Activated naive CD8-positive, alpha-beta T cell treated with anti-CD3 and anti-CD28 coated beads, Interleukin-2, amount 50 U/mL, for 24 hours (primary cell): ENCODE results near the gene LSM6.

Experiments used
- ATAC-seq: fragments of 150-1000 bp; cut with Tn5 transposase; one replicate; pipeline ENCODE4 v1.10.0; 2021
- DNase-seq: peaks from one replicate; pipeline ENCODE4 v3.0.0; 2021
- H3K27ac Mint-ChIP-seq: one replicate; pipeline ENCODE4 v1.8.0; 2021; ENCODE audit warnings: mild to moderate bottlenecking, mixed read lengths
- H3K27me3 Mint-ChIP-seq: one replicate; pipeline ENCODE4 v1.8.0; 2021; ENCODE audit warnings: mixed read lengths
- H3K36me3 Mint-ChIP-seq: one replicate; pipeline ENCODE4 v1.8.0; 2021; ENCODE audit warnings: low read depth, mixed read lengths
- H3K4me1 Mint-ChIP-seq: one replicate; pipeline ENCODE4 v1.8.0; 2021; ENCODE audit warnings: mixed read lengths
- H3K4me3 Mint-ChIP-seq: one replicate; pipeline ENCODE4 v1.8.0; 2021; ENCODE audit warnings: mild to moderate bottlenecking, moderate library complexity, mixed read lengths
- H3K9me3 Mint-ChIP-seq: one replicate; pipeline ENCODE4 v1.8.0; 2021; ENCODE audit warnings: mixed read lengths

The LSM6 gene

GRCh38 chr4:146165840-146166239 is 9.7 kb upstream of the LSM6 start:
- Mint-ChIP-seq H3K4me1 (no peaks in the 10 kb centered on the region), H3K36me3 (peaks cover 3% of the 10 kb centered on the region), H3K27ac (no peak overlapping the region), H3K27me3 (no peaks in the 10 kb centered on the region), H3K4me3 (no peak overlapping the region), H3K9me3 (peaks cover 13% of the 10 kb centered on the region)
- ATAC-seq: no peak
- no peak for DNase-seq

GRCh38 chr4:146170149-146170548 is 5.4 kb upstream of the LSM6 start:
- no peak for DNase-seq
- peaks cover 4% of the 10 kb centered on the region for H3K4me1 Mint-ChIP-seq
- H3K9me3 Mint-ChIP-seq: no peaks in the 10 kb centered on the region
- no peaks in the 10 kb centered on the region for H3K36me3 Mint-ChIP-seq
- H3K27ac Mint-ChIP-seq: no peak overlapping the region
- H3K4me3 Mint-ChIP-seq: no peak overlapping the region
- ATAC-seq: no peak
- H3K27me3 Mint-ChIP-seq: no peaks in the 10 kb centered on the region

GRCh38 chr4:146176891-146177290 is 1.4 kb downstream of the LSM6 start:
- H3K27me3 Mint-ChIP-seq: no peaks in the 10 kb centered on the region
- peak overlapping the region; percentile 92 for H3K27ac Mint-ChIP-seq
- no peak for ATAC-seq
- peak overlapping the region; percentile 86 for H3K4me3 Mint-ChIP-seq
- H3K4me1 Mint-ChIP-seq: peaks cover 52% of the 10 kb centered on the region
- no peak for DNase-seq
- peaks cover 7% of the 10 kb centered on the region for H3K36me3 Mint-ChIP-seq
- no peaks in the 10 kb centered on the region for H3K9me3 Mint-ChIP-seq

- ATAC-seq (no peak), DNase-seq (no peak)
- peaks cover 59% of the 10 kb centered on the region for H3K4me1 Mint-ChIP-seq
- H3K4me3 Mint-ChIP-seq: no peak overlapping the region
- H3K27ac Mint-ChIP-seq: no peak overlapping the region
- H3K27me3 Mint-ChIP-seq: no peaks in the 10 kb centered on the region
- no peaks in the 10 kb centered on the region for H3K9me3 Mint-ChIP-seq
- H3K36me3 Mint-ChIP-seq: peaks cover 14% of the 10 kb centered on the region
Observed at GRCh38 chr4:146178126-146178525, 2.6 kb downstream of the LSM6 start.

GRCh38 chr4:146179784-146180370 is 4.4 kb downstream of the LSM6 start:
- H3K9me3 Mint-ChIP-seq: no peaks in the 10 kb centered on the region
- H3K27me3 Mint-ChIP-seq: no peaks in the 10 kb centered on the region
- H3K4me3 Mint-ChIP-seq: no peak overlapping the region
- H3K4me1 Mint-ChIP-seq: peaks cover 58% of the 10 kb centered on the region
- DNase-seq (no peak), ATAC-seq (no peak)
- H3K36me3 Mint-ChIP-seq: peaks cover 16% of the 10 kb centered on the region
- H3K27ac Mint-ChIP-seq: no peak overlapping the region

GRCh38 chr4:146182443-146182842 is 6.9 kb downstream of the LSM6 start:
- no peak for DNase-seq
- Mint-ChIP-seq H3K4me3 (no peak overlapping the region), H3K36me3 (peaks cover 33% of the 10 kb centered on the region), H3K27ac (no peak overlapping the region), H3K9me3 (no peaks in the 10 kb centered on the region), H3K4me1 (peaks cover 45% of the 10 kb centered on the region), H3K27me3 (no peaks in the 10 kb centered on the region)
- peak; percentile 65 for ATAC-seq

DNA sequence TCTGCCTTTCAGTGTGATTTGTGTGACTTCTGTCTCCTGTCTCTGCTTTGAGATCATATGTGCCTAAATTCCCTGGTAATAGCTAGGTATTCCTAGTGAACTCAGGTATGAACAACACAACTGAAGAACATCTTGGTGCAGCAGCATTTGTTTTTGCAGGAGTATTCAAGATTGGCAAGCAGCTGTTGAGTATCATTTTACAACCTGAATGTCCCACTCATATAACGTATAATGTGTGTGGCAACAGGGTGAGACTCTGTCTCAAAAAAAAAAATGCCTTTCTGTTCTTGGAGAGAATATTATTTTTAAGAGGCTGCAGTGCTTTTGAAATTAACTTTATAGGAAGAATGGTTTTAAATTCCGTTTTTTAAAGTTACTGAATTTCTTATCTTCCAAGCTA is 7.7 kb downstream of the LSM6 start:
- Mint-ChIP-seq H3K27me3 (no peaks in the 10 kb centered on the region), H3K4me3 (no peak overlapping the region), H3K36me3 (peaks cover 37% of the 10 kb centered on the region), H3K4me1 (peaks cover 39% of the 10 kb centered on the region), H3K27ac (no peak overlapping the region), H3K9me3 (no peaks in the 10 kb centered on the region)
- ATAC-seq (no peak), DNase-seq (no peak)

GRCh38 chr4:146186041-146186440 is 10.5 kb downstream of the LSM6 start:
- no peaks in the 10 kb centered on the region for H3K9me3 Mint-ChIP-seq
- DNase-seq: no peak
- H3K27me3 Mint-ChIP-seq: no peaks in the 10 kb centered on the region
- H3K4me3 Mint-ChIP-seq: no peak overlapping the region
- ATAC-seq: no peak
- H3K4me1 Mint-ChIP-seq: peaks cover 15% of the 10 kb centered on the region
- H3K27ac Mint-ChIP-seq: no peak overlapping the region
- peaks cover 46% of the 10 kb centered on the region for H3K36me3 Mint-ChIP-seq

DNA sequence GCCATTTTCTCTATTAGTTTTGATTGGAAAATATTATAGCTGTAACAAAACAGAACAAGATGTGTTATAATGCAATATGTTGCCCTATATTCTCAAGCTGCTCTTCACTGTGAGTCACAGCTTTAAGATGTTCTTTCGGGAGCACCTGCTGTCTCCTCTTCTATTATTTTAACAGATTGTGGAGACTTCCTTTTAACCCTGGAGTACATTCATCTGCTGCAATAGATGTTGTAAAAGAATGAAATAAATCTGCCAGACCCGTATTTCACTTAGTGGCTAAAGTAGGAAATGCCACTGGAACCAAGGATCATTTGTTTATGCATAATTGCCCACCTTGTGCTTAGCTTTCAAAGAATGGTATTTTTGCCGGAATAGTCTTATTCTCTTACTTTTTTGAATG is 11.1 kb downstream of the LSM6 start:
- ATAC-seq (no peak), DNase-seq (no peak)
- no peaks in the 10 kb centered on the region for H3K27me3 Mint-ChIP-seq
- H3K27ac Mint-ChIP-seq: no peak overlapping the region
- H3K4me1 Mint-ChIP-seq: peaks cover 13% of the 10 kb centered on the region
- H3K4me3 Mint-ChIP-seq: no peak overlapping the region
- no peaks in the 10 kb centered on the region for H3K9me3 Mint-ChIP-seq
- peaks cover 49% of the 10 kb centered on the region for H3K36me3 Mint-ChIP-seq

- Mint-ChIP-seq H3K4me3 (no peak overlapping the region), H3K27ac (no peak overlapping the region), H3K27me3 (no peaks in the 10 kb centered on the region), H3K4me1 (peaks cover 7% of the 10 kb centered on the region), H3K36me3 (peaks cover 47% of the 10 kb centered on the region), H3K9me3 (no peaks in the 10 kb centered on the region)
- DNase-seq (no peak), ATAC-seq (no peak)
Observed at GRCh38 chr4:146190456-146190855, 14.9 kb downstream of the LSM6 start.

DNA sequence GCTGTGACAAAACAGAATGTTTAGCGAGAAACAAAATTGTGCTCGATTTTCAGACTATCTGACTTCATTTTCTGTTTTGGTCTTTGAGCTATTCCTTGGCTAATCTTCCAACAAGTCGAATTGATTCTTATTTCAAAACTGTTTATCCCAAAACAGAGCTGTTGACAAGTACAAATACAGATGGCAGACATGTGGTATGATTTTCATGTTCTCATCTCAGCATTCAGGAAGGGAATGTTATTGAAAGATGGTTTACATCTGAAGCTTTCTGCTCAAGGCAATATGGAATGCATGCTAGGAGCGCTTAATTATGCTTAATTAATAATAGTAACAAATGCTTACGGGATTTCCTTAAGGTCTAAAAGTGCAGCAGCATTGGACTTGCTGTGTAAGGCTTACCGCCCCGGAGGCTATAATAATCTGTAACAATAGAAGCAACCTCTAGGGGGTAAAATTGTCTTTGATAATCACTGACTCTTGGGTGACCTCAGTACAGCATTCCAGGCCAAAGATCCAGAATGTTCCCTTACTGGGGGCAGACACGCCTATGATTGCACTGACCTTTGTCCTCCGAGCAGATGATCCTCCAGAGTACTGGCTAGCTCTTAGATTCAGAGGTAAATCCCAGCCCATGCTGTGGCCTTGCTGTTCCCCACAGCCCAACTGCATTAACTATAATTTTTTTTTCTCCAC is 16.4 kb downstream of the LSM6 start:
- ATAC-seq: peak; percentile 38
- Mint-ChIP-seq H3K4me1 (peaks cover 7% of the 10 kb centered on the region), H3K4me3 (no peak overlapping the region), H3K27me3 (no peaks in the 10 kb centered on the region), H3K27ac (no peak overlapping the region), H3K36me3 (peaks cover 41% of the 10 kb centered on the region), H3K9me3 (no peaks in the 10 kb centered on the region)
- DNase-seq: no peak

DNA sequence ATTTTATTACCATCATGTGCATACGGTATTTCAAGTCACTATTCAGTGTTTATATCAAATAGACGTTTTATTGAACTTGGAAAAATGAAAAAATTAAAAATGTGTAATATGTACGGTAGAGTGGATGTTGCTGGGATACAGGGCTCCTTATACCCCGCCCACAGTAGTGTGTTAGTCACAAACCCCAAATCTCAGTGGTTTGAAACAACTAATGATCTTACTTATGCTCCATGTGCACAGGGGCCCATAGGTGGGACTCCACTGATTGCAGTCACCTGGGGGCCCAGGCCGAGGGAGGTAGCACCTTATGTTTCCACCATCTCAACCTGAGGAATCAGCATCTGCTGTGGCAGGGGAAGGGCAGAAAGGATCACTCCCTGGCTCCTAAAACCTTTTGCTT is 18.1 kb downstream of the LSM6 start:
- Mint-ChIP-seq H3K4me1 (peaks cover 6% of the 10 kb centered on the region), H3K9me3 (no peaks in the 10 kb centered on the region), H3K27ac (no peak overlapping the region), H3K4me3 (no peak overlapping the region), H3K27me3 (no peaks in the 10 kb centered on the region), H3K36me3 (peaks cover 29% of the 10 kb centered on the region)
- ATAC-seq: peak; percentile 59
- no peak for DNase-seq

- Mint-ChIP-seq H3K27ac (no peak overlapping the region), H3K9me3 (no peaks in the 10 kb centered on the region), H3K27me3 (no peaks in the 10 kb centered on the region), H3K4me1 (peaks cover 6% of the 10 kb centered on the region), H3K4me3 (no peak overlapping the region), H3K36me3 (peaks cover 29% of the 10 kb centered on the region)
- ATAC-seq: no peak
- DNase-seq: no peak
Observed at GRCh38 chr4:146194212-146194611, 18.7 kb downstream of the LSM6 start.

- Mint-ChIP-seq H3K27me3 (peaks cover 2% of the 10 kb centered on the region), H3K27ac (no peak overlapping the region), H3K9me3 (no peaks in the 10 kb centered on the region), H3K36me3 (peaks cover 12% of the 10 kb centered on the region), H3K4me3 (no peak overlapping the region), H3K4me1 (no peaks in the 10 kb centered on the region)
- ATAC-seq (no peak), DNase-seq (no peak)
Observed at GRCh38 chr4:146202665-146203064, 27.1 kb downstream of the LSM6 start.

GRCh38 chr4:146207410-146207809 is 31.9 kb downstream of the LSM6 start:
- ATAC-seq: no peak
- H3K27ac Mint-ChIP-seq: no peak overlapping the region
- H3K4me1 Mint-ChIP-seq: no peaks in the 10 kb centered on the region

More at GRCh38 chr4:146207410-146207809, 31.9 kb downstream of the LSM6 start:
- Mint-ChIP-seq H3K9me3 (no peaks in the 10 kb centered on the region), H3K27me3 (peaks cover 2% of the 10 kb centered on the region), H3K36me3 (peaks cover 8% of the 10 kb centered on the region), H3K4me3 (no peak overlapping the region)
- no peak for DNase-seq
